Cortex of kidney (tissue), 1 donor: ENCODE measurements around the gene LKAAEAR1.

Source experiments
- DNase-seq: peaks from one replicate; lab custom pipeline; 2025; lab: John Stamatoyannopoulos, UW

Gene LKAAEAR1

DNA sequence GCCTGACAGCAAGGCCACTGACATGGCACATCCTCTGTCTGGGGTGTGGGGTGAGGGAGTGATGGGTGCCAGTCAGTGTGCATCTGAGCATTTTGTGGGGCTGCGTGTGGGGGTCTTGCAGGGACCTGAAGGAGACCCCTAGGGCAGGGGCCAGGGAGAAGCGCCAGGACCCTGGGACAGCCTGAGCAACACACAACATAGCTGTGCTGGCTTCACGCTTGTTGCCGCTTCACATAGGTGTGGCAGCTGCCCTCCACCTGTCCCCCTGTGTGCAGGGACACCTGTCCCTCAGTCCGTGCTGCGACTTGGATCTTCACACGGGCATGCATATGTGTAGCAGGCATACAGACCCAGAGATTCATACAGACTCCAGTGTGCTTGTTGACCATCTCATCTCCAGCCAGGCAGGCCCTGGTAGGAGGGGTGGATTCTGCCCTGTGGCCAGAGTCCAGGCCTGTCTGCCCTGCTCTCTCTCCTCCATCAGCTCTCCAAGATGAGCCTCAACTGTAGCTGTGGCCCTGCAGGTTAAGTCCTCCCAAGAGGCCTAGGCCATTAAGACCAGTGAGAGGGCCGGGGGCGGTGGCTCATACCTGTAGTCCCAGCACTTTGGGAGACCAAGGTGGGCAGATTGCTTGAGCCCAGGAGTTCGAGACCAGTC lies 26.3 kb upstream of the LKAAEAR1 start:
- DNase-seq, result no peak

GRCh38 chr20:64109831-64110391 lies 25.7 kb upstream of the LKAAEAR1 start:
- DNase-seq, result no peak

GRCh38 chr20:64108731-64109681 lies 24.8 kb upstream of the LKAAEAR1 start:
- no peak for DNase-seq

- no peak for DNase-seq
These were observed 23.7 kb upstream of the LKAAEAR1 start for GRCh38 chr20:64107736-64108457.

DNA sequence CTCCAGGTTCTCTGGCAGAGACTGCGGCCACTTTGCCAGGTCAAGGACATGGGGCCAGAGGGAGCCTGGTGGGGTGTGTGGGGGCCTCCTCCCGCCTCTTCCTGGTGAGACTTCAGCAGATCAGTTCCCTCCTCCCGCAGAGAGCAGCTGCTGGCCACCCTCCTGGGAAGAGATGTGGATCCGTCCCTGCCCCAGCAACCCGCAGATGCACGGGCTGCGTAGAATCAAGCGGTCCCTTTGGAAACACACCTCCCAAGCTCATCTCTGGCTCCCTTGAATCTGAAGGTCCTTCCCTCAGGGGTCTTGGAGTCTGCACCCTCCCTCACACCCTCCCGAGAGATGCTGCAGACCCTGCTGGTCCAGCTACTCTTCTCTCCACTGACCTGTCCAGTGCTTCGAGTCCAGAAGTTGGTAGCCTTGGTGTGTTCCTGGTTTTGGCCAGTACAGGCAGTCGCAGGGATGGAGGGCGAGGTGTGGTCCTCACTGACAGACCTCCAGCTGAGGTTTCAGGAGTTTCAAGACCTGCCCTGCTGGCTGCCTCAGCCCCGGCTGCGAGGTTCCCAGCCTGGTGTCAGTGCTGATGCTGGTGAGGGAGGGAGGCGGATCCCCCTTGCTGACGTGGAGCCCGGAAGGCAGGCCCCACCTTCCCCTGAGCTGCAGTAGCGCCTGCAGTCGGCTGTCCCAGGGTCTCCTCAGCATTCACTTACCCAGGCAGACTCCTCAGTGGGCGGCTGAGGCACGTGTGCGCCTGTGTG lies 23.0 kb upstream of the LKAAEAR1 start, which contains the start of gene NPBWR2:
Gene NPBWR2 (minus strand): TSS at position 585 of the 755 bp plus-strand sequence. CDS start 734 bp downstream, outside the sequence.
- no peak for DNase-seq

DNA sequence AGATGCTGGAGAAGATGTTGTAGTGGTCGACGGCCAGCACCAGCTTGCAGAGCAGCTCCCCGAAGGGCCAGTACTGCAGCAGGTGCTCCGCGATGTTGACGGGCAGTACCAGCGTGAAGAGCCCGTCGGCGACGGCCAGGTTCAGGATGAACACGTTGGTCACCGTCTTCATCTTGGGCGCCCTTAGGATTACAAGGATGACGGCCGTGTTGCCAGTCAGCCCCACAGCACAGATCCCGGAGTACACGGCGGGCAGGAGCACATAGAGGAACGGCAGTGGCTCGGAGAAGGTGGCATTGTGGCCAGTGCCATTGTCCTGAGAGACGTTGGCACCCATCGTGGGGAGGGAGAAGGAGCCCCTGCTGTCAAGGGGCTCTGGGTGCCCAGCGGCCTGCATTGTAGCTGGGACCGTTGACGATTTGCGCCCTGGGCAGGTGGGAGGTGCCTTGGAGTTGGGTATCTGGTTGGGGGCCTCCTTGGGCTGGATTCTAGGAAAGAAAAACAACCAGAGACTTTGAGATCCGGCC lies 22.3 kb upstream of the LKAAEAR1 start:
- DNase-seq, result no peak

DNA sequence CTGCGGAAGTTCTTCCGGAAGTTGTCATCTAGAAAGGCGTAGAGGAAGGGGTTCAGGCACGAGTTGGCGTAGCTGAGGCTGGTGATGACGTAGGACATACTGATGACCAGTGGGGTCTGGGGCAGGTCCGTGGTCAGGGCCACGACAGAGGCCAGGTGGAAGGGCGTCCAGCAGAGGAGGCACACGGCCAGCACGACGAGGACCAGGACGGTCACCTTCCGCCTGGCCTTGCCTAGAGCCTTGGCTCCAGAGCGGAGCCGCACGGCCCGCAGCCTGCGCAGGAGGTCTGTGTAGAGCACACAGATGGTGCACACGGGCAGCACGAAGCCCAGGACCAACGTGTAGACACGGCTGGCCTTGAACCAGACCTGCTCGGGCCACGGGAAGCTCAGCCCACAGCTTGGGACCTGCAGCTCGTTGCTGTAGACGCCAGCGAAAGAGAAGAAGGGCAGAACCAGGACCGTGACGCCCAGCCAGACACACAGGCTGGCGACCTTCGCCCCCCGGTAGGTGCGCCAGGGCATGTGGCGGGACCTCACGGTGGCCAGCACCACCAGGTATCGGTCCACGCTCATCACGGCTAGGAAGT lies 21.7 kb upstream of the LKAAEAR1 start:
- no peak for DNase-seq

GRCh38 chr20:64104667-64105451 lies 20.7 kb upstream of the LKAAEAR1 start:
- DNase-seq, result no peak

GRCh38 chr20:64103871-64104666 lies 19.9 kb upstream of the LKAAEAR1 start:
- no peak for DNase-seq

DNA sequence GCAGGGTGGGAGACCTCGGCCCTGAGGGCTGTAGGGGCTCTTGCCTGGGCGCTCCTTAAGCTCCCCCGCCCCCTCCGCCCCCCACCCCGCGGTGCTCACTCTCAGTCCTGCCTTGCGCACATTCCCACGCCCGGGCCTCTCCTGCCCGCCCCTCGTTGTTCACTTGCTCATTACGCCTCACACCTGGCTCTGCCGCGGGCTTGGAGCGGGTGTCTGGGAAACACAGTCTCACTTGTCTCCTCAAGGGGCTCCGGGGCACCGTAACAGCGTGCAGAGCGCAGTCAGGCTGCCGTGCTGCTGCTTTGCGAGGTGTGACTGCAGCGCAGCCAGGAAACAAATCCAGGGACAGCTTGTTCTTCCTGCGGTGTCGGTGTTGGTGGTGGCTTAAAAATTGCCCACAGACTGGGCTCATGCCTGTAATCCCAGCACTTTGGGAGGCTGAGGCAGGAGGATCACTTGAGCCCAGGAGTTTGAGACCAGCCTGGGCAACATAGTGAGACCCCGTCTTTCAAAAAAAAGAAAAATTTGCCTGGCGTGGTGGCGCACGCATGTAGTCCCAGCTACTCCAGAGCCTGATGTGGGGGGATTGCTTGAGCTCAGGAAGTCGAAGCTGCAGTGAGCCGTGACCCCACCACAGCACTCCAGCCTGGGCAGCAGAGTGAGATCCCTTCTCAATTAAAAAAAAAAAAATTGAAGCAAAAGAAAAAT lies 18.6 kb upstream of the LKAAEAR1 start:
- no peak for DNase-seq

DNA sequence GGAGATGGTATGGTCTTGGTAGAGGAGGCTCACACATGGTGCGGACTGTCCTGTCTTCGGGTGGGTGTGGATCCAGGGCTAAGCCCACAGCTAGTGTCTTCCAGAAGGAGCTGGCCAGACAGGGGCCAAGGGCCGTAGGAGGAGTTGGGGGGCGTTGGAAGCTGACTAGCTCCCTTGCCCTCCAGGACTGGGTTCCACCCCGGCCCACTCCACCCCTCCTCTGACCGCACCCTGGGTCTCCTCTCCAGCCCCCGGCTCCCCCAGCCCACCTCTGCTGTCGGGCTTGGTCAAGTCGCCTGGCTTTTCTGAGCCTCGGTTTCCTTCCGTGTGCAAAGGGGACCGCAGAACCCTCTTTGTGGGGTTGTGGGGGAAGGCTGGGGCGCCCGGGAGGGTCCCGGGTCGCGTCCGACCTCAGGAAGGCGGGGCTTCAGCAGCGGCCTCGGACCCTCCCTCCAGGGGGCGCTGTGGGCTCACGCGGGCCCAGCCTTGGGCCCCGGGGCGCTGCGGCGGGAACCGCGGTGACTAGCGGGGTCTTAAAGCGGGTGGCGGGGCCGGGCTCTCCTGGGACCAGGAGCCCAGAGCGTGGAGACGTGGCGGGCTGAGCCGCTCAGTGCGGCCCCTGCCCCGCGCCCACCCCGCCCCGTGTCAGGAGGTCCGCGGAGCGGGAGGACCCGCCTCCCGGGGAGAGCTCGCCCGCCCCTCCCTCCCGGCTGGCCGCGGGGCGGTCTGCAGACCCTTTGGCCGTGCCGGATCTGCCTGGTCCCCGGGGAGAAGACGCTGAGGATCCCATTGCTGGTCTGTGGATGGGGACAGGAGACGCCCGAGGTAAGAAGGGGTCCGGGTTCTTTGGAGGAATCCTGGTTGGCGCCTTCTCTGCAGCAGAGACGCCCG lies 17.8 kb upstream of the LKAAEAR1 start:
- no peak for DNase-seq

DNA sequence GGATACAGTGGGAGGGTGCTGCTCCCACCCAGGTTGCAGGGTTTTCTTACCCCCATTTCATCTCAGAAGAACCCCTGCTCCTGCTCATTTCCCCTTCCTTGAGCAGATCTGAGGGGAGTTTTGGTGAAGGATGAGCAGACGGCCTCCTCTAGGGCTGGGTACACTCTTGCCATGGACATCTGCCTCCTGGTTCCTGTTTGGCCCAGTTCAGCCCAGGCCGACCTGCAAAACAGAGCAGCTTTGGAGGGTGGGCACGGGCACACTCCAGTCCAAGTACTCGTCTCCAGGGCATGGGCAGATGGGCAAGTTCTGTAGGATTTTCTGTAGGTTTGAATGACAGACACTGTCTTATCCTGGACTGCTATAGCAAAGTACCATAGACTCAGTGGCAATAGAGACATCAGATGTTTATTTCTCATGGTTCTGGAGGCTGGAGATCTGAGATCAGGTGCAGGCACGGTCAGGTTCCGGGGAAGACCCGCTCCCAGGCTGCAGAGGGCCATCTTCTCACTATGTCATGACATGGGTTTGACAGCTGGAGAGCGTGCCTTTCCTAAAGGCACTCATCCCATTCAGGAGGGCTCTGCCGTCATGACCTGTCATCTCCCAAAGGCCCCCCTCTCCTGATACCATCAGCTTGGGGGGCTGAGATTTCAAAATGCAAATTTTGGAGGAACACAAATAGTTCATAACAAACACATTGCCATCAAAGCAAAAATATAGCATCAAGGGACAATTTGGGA lies 16.9 kb upstream of the LKAAEAR1 start:
- DNase-seq, result no peak

GRCh38 chr20:64100566-64100888 lies 16.3 kb upstream of the LKAAEAR1 start:
- no peak for DNase-seq

GRCh38 chr20:64099880-64100565 lies 15.8 kb upstream of the LKAAEAR1 start:
- DNase-seq, result no peak

GRCh38 chr20:64099086-64099786 lies 15.0 kb upstream of the LKAAEAR1 start:
- DNase-seq, result no peak
